ENCODE data around the gene AOPEP.

- TF ChIP-seq CTCF (IDR thresholded peaks at IDR 0.05; ENCODE audit: extremely low read depth in 1 of 2, insufficient read depth in 1 of 2, low read depth in 1 of 2, low read length in 2 of 2) (no peak), POLR2A (IDR thresholded peaks at IDR 0.05; ENCODE audit: low read depth, low read length) (no peak), POLR2AphosphoS5 (IDR thresholded peaks at IDR 0.05; ENCODE audit: insufficient read depth, low read depth, low read length) (no peak)
Measured at GRCh38 chr9:94977416-94977815, 250.9 kb downstream of the AOPEP start.

Data from endothelial cell of umbilical vein (primary cell).